Activated CD8-positive, alpha-beta memory T cell treated with anti-CD3 and anti-CD28 coated beads, Interleukin-2, amount 50 U/mL, for 1 hour (primary cell): Measurements from ENCODE around the gene CORO2B.

Source experiments
- DNase-seq: peaks from one replicate; pipeline ENCODE4 v3.0.0-alpha.2; 2020; ENCODE audit errors: extremely low read depth

The CORO2B gene

DNA sequence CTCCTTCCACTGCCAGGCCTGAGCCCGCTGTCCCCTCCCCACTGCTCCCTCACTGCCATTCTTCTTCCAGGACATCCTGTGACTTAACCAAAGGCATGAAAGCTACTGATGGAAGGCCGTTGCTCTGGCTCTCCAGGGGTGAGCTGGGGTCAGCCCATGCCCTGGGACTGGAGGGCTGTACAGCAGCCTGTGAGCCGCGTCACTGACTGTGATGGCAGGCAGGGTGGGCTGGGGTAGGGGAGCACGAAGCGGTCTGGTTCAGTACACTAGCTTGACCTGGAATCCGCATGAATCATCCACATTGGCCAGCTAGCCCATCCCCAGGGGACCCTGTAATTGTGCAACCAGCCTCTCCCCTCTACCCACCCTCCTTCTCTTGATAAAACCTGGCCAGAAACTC, 30.8 kb downstream of the CORO2B start:
- no peak for DNase-seq

DNA sequence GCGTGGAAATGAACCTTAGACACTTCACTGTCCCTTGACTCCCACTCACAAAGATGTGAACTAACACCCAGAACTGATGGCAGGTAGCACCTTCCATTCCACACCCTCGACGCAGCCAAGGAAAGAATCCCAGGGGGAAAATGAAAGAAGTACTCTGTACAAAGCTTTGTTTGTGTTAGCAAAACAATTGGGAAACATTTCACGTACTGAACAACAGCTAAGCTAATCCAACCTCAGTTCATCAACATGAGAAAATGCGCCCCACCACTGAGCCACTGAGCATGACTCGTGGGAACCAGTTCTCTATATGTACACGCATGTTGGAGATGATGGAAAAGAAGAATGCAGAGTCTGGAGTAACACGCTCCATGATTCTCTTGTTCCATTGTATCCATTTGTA, 32.0 kb downstream of the CORO2B start:
- no peak for DNase-seq

DNA sequence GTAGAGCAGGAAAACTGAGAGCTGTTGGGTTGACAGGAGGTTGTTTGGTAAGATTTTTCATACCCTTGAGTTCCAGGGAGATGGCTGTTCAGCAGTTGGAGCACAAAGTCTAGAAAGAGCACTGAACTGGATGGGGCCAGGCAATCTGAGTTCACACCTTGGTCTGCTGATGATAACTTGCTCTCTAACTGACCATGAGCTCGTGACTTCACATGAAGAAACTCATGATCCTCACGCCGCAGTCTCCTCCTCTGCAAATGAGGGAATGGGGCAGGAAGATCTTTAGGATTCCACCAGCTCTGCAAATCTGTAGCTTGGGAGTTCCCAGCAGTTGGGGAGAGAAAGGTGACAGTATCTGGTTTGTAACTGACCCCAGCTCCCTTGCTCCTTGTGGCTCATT, 33.7 kb downstream of the CORO2B start:
- no peak for DNase-seq

DNA sequence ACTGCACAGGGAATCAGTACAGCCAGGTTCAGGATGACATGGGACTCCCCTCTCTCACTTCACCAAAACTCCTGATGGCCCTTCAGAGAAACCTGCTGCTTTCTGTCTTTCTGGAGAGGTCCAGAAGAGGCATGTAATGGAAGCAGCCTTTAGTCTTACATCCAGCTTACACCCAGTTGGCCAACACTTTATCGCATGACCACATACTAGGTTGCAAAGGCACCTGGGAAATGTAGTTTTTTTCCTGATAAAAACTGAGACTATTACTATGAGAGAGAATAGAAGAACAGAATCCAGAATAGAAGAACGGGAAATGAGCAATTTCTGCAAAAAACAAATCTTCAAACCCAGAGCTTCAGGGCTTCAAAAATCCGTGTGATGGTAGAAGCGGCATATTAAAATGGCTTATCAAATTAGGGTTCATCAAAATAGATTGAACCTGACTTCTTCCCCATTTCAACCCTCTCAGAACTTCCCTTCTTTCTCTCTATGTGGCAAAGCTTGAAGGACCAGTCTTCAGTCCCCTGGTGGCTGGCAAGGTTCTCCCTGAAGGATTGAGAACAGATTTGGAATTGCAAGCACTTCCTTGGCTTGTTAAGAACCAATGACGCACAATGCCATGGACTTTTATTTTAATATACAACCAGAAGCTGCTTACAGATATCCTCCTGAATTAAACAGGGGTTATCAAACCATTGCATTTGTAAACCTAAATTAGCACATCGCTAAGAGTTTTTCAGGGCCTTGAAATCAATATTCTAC, 34.4 kb downstream of the CORO2B start:
- no peak for DNase-seq

DNA sequence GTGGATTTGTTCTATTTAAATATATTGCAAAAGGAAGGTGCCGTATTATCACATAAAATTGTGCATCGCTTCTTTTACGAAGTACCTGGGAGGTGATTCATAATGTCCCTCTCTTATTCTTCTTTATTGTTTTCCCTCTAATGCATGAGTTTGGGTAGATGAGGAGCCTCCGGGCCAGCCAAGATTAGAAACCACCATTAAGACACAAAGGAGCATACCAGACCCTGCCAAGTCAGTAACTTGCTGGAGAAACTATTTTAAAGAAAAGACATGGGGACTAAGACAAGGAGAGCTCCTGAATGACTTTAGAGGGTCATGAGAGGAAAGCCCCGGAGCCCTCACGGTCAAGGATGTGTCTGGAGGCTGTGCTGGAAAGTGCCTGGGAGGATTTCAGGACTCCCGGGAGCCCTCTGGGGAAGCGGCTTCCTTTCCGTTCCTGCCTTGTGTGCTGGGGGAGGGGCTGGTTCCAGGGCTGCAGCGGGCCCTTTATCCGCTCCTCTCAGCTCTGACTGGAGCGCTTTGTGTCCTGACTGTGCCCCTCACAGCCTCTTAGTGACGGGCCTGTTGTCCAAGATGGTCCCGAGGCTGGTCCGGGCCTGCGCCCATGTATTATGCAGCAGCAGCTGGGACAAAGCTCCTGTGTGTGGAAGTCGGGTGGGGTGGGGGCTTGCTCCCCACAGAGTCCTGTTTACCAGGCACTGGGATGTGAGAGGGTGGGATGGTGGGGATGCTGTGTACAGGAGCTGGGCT, 35.7 kb downstream of the CORO2B start:
- DNase-seq: no peak

DNA sequence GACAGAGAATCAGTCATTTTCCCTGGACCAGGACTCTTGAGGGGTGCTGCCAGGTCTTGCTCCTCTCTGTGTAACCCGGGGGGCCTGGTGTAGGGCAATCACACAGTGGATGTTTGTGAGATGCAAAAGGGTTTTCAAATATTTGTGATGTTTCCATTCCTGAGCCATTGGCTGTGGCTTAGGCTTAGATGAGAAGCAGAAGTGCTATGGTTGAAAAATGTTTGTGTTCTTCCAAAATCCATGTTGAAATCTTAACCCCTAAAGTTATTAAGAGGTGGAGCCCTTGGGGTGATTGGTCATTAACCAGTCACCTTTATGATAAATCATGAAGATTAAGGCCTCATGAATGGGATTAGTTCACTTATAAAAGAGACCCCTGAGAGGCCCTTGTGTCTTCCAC, 36.5 kb downstream of the CORO2B start:
- no peak for DNase-seq

DNA sequence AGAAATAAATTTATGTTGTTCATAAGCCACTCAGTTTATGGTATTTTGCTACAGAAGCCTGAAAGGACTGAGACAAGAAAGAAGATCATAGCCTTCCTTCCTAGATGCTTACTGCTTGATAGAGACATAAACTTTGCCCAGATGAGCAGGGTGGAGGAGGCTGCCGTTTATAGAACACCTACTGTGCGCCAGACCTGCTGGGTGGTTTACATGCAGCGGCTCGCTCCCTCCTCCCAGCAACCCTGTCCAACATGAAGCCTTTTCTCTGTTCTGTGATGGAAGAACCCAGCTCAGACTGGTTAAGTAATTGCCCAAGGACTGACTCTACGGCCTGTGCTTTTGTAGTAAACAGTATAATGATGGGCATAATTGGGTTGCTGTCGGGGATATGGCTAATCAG, 37.0 kb downstream of the CORO2B start:
- DNase-seq: no peak

DNA sequence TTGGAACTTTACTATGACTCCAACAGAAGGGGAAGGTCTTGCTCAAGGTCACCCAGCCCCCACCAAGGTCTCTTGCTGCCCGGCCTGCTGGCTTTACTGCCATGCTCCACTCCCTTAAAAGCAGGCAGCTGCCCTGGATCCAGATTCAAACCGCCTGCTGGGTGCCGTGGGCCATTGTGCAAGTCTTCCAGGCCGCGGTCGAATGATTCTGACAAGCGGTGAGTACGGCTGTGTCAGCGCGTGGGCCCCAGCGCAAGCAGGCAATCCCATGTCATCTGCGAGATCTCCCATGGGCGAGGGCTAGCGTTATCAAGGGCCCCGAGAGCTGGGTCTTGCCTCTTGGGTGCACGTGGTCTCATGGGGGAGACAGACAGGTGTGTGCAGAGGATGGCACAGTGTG, 37.6 kb downstream of the CORO2B start:
- DNase-seq: no peak

DNA sequence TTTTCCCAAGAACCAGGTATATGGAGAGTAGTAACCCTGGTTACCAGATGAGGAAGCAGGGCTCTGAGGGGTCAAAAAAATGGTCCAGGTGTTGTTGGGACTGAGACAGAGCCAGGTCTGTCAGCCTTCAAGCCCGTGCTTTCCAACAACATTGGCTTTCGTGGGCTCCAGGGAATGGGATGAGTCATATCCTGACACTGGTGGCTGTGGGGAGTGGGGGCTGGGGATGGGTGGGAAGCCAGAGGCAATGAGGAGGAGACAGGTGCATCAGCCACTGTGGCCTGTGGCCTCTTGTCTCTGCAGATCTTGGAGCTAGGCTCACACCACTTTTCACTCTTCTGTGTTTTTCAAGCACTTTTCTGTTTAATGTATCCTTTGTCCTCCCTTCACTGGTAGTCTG, 38.2 kb downstream of the CORO2B start:
- DNase-seq: no peak

DNA sequence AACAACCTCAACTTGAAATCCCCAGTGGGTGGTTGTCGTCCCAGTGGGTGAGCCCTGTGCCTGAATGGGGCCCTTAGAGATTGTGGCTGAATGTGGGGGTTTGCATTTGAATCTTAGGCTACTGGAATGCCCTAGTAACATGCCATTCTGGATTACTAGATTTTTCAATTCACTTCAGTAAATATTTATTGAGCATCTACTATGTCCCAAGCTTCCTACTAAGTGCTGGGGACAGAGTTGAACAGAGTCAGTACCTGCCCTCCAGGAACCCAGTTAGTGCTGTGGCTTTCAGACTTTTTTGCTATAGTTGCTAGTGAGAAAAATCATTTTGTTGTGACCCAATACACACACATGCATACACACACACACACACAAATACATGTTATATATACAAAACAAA, 39.0 kb downstream of the CORO2B start:
- DNase-seq: no peak

DNA sequence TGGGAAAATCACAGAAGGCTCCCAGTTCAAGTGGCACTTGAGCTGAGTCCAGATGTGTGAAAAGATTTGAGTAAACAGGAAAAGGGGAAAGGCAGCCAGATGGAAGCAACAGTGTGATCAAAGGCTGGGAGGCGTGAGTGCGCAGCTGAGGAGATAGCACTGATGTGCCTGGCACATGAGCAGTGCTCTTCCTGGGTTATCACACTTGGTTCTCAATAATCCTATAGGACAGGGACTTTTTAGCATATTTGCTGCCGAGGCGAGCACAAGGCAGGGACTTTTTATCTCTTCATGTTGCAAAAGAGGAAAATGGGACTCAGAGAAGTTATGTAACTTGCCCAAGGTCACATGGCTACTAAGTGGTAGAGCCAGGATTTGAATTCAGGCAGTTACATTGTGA, 39.6 kb downstream of the CORO2B start:
- no peak for DNase-seq

DNA sequence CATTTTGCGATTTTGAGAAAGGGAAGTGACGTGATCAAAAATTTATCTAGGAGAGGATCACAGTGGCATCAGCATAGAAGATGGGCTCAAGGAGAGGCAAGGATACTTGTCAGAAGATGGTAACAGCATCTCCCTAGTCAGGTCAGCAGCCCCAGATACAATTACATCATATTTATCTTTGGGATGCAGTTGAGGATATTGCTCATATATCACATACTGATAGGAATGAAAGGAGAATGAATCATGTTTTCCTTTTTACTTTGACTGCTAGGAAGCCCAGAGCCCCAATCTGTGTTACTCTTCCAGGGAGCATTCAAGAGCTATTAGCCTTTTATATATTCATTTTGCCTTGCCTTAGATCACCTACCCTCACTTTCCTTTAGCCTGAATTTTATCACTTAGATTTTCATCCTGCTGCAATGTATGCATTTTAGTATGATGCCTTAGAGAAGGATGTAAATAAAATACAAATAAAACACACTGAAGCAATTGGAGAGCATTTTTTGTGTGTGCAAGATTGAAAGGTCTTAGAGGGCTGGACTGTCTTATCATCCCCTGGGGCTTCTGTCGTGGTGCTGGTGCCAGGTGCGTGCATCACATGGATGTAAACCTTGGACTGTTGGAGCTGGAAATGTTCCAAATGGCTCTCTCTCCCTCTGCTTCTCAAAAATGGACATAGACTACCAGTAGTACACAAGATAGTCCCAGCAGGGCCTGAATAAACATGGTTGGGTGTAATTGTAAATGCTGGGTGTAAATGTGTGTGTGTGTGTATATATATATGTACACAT, 40.3 kb downstream of the CORO2B start:
- no peak for DNase-seq

DNA sequence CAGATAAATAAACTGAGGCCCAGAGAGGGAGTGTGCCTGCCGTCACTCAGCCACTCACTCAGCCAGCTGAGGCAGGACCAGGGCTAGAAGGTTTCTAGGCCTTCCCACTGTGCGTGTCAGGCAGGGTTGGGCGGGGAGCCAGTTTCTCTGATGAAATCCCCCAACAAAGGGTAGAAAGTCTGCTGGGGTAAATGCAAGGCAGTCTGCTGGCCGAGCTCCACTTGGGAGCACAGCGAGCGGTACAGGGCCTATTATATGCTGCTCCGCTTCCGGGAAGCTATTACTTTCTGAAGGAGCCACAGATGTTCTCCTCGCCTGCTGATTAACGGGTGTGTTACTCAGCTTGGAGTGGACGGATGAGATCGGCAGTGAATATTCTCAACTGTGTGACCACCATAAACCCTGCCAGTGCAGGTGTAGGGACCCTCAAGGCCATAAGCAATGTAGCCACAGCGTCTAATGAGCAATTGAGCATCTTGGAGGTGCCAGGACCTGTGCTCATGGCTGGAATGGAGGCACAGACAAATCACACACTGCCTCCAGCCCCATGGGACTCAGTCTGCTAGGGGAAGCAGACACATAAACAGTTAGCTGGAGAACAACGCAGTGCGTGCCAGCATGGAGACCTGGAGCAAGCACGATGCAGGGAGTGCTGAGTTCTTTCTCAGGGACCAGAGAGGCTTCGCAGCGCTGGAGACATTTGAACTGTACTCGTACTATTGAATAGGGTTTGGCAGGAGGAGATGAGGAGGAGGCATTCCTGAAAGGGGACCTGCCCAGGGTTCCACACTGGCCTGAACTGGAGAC, 42.1 kb downstream of the CORO2B start:
- no peak for DNase-seq

DNA sequence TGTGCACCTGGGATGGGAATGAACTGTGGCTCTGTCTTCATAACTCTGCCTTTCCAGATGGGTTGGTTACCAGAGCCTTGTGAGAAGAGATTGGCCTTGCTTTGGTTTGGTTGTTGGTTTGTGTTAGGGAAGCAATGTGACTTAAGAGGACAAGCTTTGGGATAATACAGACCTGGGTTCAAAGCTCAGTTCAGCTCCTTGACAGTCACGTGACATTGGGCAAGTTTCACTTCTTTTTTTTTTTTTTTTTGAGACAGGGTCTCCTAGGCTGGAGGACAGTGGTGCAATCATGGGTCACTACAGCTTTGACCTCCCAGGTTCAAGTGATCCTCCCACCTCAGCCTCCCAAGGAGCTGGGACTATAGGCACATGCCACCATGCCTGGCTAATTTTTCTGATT, 42.7 kb downstream of the CORO2B start:
- no peak for DNase-seq

DNA sequence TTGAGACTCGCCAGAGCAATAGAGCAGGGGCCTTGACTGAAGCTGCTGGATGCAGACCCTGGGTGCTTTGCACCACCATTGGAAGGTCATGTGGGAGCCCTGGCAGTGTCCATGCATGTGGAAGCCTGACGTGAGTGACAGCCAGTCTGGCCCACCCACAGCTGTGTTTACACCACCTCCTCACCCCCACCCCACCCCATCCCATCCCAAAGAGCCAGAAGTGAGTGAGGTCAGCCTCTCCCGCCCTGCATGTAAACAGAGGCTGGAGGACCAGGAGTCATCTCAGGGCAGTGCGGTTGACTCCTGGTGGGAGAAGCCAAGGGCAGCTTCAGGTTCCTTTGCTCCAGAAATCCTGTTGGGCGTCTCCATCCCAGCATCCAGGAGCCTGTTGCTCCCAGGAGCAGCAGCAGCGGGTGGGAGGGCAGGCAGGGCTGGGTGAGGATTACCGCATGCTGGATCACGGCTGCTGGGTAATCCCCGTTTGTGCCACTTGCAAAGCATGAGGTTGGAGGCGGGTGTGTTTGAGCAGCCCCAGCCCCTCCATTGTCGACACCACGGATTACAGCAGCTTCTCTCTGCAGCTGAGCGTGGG, 44.6 kb downstream of the CORO2B start:
- DNase-seq: no peak

DNA sequence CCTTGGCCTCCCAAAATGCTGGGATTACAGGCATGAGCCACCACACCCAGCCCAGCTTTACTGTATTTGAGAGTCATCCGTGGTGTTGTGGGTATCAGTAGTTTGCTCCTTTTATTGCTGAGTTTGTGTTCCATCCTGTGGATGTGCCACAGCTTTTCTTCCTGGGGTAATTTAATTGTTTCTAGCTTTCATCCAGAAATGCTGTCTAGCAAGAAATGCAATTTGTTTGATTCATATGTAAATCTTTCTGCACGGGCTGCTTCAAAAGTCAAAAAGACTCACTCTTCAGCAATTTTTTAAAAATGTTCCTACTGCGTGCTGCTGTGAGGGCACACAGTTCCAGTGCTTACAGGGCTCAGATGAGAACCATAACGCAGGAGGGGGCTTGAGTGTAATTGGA, 47.1 kb downstream of the CORO2B start:
- DNase-seq: no peak

DNA sequence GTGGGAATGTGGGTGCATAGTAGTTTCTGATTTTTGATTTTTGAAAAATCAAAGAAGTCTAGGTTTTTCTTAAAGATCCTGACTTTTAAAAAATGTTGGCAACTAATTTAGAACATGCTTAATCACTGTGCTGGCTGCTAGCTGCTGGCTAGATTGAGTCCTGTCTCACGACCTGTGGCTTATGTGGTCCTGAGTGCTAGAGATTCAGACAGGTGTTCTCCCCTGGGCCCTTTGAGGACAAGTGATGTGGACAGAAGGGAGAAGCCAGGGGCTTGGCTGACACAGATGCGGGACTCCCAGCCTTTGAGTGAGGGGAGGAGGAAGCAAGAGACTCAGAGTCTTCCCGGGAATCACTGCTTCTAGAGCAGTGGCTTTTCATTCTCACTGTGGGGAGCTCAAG, 47.5 kb downstream of the CORO2B start:
- no peak for DNase-seq

DNA sequence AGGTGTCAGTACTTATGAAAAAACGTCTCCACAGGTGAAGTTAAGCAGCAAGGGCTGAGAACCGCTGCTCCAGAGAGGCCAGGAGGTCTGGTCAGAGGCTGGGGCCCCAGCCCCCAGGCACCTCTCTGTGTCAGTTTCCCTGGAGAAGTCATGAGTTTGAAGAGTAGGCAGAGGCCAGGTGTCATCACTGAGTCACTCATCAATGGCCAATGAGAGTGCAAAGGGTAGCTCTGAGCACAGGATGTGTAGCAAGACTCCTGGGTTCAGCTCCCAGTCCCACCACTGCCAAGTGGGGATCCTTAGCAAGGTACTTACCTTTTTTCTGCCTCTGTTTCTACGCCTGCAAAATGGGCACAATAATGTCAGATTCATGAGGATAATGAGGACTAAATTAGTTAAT, 47.9 kb downstream of the CORO2B start:
- no peak for DNase-seq

DNA sequence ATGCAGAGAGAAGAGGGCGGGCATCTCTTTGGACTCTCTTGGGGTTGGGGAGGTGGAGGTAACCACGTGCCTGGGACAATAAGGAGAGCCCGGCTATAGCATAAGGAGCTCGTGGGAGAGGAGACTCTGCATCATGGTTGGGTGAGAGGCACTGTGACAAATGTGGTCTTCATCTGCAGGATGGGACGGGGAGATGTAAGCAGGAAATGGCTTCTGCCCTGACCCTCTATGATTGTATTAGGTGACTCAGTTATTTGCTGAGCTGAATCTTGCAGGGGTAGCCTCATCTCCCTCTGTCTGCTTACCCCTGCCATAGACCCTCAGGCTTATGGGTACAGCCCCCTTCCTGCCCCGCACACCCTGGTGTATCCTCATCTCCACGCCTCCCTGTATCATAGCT, 48.7 kb downstream of the CORO2B start:
- no peak for DNase-seq

DNA sequence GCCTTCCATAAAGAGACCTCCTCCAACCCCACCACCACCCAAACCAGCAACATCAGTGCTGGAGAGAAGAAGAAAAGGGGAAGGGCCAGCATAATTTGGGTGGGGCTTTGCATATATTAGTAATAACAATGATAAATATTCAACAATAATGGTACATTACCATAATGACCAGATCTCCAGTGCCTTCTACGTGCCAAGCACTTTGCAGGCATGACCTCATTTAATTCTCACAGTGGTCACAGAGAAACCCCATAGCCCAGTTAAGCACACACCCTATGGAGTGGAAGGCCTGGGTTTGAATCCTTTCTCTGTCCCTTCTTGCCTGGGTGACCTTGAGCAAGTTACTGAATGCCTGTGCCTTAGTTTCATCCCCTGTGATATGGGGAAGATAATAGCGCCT, 49.2 kb downstream of the CORO2B start:
- no peak for DNase-seq

DNA sequence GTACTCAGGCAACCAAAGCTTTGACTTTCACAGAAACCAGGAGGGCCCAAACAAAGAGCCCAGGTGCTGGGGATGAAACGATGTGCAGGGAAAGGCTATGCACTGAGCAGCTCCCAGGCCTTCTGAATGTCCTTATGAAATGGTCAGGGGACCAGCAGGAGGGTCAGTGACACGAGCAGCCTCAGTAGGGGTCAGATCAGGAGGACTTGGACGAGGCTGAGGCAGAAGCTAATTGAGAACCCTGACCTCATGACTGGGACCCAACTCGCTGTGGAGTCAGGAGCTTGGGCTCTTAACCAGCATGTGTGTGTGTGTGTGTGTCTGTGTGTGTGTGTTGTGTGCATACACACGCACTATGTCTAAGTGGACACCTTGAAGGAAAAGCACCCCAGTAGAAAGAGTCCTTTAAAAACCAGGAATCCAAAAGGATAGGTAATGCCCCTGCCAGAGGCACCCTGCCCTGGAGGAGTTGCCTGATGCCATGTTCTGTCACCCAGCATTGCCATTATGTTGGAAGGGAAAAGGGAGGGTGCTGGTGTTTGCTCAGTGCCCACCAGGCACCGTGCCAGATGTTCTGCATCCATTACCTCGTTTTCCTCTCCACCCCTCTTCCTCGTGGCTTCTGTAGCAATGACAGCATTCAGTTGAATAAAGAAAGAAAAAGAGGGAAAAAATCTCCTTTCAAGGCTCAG, 50.9 kb downstream of the CORO2B start:
- DNase-seq: no peak
